ENCODE results near the gene VSTM2B. TPM values are rescaled to one million over a fixed set of nuclear protein-coding genes. Genes with fewer than 3 reads are reported as not detected.

VSTM2B gene
- total RNA-seq, 1 donor: not detected

DNA sequence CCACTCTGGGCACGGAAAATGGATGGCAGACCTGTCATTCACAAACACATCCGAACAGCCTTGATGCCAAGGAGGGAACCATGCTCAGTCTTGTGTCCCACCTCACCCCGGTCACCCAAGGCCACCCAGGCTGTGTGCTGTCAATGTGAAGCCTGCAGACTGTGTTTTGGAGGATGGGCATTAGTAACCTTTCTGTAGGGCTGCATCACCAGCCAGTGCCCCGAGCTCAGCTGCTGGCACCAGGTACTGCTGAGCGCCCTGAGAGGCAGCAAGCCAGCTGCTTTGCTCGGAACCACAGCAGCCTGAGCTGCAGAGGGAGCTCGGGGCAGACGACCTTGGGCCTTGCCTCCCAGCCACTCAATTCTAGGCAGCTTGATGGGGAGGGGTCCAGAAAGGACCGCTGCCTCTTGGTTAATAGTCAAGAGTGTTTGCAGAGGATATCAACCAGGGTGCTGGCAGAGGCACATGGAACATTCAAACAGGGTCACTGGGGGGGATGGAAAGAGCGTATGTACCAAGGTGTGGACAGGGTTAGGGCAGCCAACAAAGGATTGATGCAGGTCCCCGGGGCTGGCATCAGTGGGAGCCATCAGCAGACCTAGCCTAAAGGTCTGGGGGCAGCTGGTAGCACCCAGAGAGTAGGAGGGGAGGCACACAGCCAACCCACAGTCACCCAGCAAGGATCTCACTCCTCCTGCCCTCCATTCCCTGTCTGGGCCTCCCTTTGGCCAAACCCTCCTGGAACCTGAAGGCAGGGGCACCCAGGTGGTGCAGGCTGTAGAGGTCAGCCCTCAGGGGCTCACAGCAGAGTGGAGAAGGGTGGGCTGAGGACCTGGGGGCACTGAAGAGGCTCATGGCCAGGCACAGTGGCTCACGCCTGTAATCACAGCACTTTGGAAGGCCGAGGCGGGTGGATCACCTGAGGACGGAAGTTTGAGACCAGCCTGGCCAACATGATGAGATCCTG is 8.1 kb downstream of the VSTM2B start:
- H3K4me3 ChIP-seq (ENCODE audit: low read depth, low read length): no peak overlapping the region
- DNase-seq (ENCODE audit: low read depth): no peak
- TF ChIP-seq, protein P1, sequence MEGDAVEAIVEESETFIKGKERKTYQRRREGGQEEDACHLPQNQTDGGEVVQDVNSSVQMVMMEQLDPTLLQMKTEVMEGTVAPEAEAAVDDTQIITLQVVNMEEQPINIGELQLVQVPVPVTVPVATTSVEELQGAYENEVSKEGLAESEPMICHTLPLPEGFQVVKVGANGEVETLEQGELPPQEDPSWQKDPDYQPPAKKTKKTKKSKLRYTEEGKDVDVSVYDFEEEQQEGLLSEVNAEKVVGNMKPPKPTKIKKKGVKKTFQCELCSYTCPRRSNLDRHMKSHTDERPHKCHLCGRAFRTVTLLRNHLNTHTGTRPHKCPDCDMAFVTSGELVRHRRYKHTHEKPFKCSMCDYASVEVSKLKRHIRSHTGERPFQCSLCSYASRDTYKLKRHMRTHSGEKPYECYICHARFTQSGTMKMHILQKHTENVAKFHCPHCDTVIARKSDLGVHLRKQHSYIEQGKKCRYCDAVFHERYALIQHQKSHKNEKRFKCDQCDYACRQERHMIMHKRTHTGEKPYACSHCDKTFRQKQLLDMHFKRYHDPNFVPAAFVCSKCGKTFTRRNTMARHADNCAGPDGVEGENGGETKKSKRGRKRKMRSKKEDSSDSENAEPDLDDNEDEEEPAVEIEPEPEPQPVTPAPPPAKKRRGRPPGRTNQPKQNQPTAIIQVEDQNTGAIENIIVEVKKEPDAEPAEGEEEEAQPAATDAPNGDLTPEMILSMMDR (IDR thresholded peaks at IDR 0.05; ENCODE audit: insufficient read depth, low read depth, low read length): no peak

DNA sequence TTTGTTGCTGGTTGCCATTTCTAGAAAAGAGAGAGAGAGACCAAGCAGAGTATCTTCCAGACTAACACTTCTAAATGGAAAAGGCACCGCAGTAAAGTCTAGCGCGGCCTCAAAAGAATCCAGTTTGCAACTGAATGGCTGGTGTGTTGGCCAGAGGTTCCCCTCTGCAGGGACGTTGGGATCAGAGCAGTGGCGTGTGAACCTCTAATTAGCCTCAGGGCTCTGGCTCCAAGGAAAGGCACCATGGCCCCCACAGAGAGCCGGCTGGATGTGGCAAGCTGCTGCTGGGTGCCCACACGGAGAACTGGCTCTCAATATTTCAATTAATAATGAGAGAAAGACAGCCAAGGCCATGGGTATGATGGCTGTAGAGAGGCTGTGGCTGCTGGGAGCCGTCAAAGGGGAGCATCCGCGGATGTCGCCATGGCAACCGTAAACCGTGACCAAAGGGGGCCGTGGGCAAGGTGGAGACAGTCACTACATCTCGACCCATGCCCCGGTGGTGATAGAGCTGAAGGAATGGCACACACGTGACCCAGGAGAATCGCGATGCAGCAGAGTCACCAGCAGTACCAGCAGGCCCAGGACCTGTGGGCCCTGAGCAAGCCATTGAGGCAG is 9.5 kb downstream of the VSTM2B start:
- TF ChIP-seq, protein P1 (IDR thresholded peaks at IDR 0.05; ENCODE audit: insufficient read depth, low read depth, low read length): no peak
- H3K4me3 ChIP-seq (ENCODE audit: low read depth, low read length): no peak overlapping the region
- DNase-seq (ENCODE audit: low read depth): no peak

DNA sequence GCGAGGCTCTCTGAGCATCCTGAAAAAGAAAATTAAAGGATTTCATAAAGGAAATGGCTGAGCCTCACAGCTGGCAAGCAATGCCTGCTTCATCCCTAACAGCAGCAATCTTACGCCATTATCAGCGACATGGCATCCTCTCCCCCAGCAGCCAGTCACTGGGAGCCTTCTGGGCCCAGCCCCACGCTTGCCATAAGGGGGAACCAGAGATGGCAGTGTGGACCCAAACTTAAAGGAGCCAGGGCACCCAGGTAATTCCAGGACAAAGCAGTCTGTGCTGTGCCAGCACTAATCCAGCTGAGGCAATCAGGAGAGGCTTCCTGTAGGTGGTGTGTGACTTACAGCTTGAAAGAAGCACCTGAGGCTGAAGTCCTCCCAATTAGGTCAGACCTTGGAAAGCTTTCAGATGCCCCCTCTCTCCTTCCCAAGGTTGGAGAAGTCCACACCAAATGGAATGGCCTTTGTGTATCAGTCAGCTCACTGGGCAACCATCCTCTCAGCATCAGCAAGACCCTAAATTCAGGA is 10.3 kb downstream of the VSTM2B start:
- no peak for DNase-seq (ENCODE audit: low read depth)
- TF ChIP-seq, protein P1 (IDR thresholded peaks at IDR 0.05; ENCODE audit: insufficient read depth, low read depth, low read length): no peak
- H3K4me3 ChIP-seq (ENCODE audit: low read depth, low read length): no peak overlapping the region

GRCh38 chr19:29537181-29537580 is 11.4 kb downstream of the VSTM2B start:
- DNase-seq (ENCODE audit: low read depth): no peak
- TF ChIP-seq, protein P1 (IDR thresholded peaks at IDR 0.05; ENCODE audit: insufficient read depth, low read depth, low read length): no peak
- no peak overlapping the region for H3K4me3 ChIP-seq (ENCODE audit: low read depth, low read length)

- DNase-seq (ENCODE audit: low read depth): no peak
- H3K4me3 ChIP-seq (ENCODE audit: low read depth, low read length): no peak overlapping the region
- TF ChIP-seq, protein P1 (IDR thresholded peaks at IDR 0.05; ENCODE audit: insufficient read depth, low read depth, low read length): no peak
Measured at GRCh38 chr19:29537601-29538000, 11.8 kb downstream of the VSTM2B start.

DNA sequence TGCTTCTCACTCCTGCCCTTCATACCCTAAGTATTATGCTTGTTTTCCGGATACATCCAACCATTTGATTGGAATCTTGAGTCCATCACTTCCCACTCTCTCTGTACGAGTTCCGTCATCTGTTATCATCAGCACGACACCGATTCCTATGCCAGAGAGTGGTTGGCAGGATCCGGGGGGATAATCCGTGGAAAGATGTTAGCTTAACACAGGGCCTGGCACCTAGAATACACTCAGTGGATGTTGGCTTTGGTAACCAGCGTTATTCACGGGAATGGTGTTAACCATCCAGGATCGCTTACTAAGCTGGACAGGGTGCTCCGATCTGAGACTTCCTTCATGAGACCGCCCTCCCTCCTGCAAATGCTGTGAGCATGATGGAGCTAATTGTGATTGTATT is 12.4 kb downstream of the VSTM2B start:
- DNase-seq (ENCODE audit: low read depth): no peak
- TF ChIP-seq, protein P1 (IDR thresholded peaks at IDR 0.05; ENCODE audit: insufficient read depth, low read depth, low read length): no peak
- H3K4me3 ChIP-seq (ENCODE audit: low read depth, low read length): no peak overlapping the region
